Duodenal mucosa (tissue), 2 donors: ENCODE data around the gene GPR183.

Experiments used
- H3K27ac ChIP-seq: one replicate; pipeline ENCODE4 v1.7.0; 2013; ENCODE audit warnings: low read depth, low read length
- H3K27me3 ChIP-seq, 2 donors: one replicate each; pipeline ENCODE4 v1.7.0; 2013; ENCODE audit warnings: low read length in 2 of 2, control low read depth in 1 of 2; ENCODE audit not compliant: insufficient read depth in 2 of 2, control insufficient read depth in 1 of 2
- H3K36me3 ChIP-seq, 2 donors: one replicate each; pipeline ENCODE4 v1.7.0; 2013; ENCODE audit warnings: low read length in 2 of 2, control low read depth in 1 of 2; ENCODE audit not compliant: insufficient read depth in 2 of 2, control insufficient read depth in 1 of 2
- H3K4me1 ChIP-seq, 2 donors: one replicate each; pipeline ENCODE4 v1.7.0; 2013; ENCODE audit warnings: low read length in 2 of 2, control low read depth in 1 of 2; ENCODE audit not compliant: insufficient read depth in 2 of 2, control insufficient read depth in 1 of 2
- H3K4me3 ChIP-seq, 2 donors: one replicate each; pipeline ENCODE4 v1.7.0; 2013; ENCODE audit warnings: low read length in 2 of 2, low read depth in 1 of 2
- H3K9ac ChIP-seq, 2 donors: one replicate each; pipeline ENCODE4 v1.7.0; 2013; ENCODE audit warnings: low read length in 2 of 2, low read depth in 1 of 2
- H3K9me3 ChIP-seq, 2 donors: one replicate each; pipeline ENCODE4 v1.7.0; 2013; ENCODE audit warnings: low read length in 2 of 2, control low read depth in 1 of 2; ENCODE audit not compliant: control insufficient read depth in 1 of 2

The GPR183 gene

DNA sequence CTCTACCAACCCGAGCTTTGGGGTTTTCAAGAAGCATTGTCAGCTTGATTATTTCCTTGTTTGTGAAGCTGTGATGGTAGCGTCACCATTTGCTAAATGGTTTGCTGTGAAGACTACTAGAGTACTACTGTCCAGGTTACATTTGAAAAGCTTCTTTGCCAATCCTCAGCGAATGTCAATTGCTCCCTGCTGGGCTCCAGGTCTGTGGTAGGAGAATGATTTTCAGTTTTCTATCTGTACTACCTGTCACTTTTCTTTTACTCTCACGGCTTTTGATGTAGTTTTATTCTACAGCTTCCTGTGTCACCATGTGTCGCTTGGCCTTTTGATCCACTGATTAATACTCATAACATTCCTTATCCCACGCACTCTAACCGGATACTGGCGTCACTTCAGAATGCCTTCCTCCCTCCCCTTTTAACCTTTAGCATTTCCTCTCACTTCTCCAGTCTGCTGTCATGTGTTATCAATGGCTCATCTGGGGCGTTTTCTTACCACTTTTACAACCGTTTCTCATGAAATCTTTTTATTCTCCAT, 7.5 kb upstream of the GPR183 start:
- Histone ChIP-seq H3K4me3 (peak overlapping the region in 1 of 2 donors; percentile 22), H3K9me3 (no peaks in the 10 kb centered on the region), H3K9ac (no peak overlapping the region), H3K27ac (no peak overlapping the region), H3K4me1 (peaks cover 11 to 14% of the 10 kb centered on the region in 2 donors), H3K36me3 (peaks cover 2 to 10% of the 10 kb centered on the region in 2 donors), H3K27me3 (no peaks in the 10 kb centered on the region)

DNA sequence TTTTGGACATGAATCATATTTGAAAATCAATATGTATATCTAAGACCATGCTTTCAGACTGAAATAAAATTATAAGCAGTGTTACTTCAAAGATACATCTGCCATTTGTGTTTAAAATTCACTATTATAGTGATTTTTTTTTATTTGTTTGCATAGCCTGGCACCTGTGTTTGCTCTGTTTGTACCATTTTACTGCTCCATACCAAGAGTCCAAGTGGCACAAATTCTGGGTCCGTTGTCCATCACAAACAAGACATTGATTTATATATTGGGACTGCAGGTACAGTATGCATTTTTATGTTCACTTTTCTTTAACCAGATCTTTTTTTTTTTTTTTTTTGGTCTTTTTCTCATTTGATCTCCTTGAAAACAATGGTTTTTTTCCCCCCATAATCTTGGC, 6.7 kb upstream of the GPR183 start:
- Histone ChIP-seq H3K27ac (no peak overlapping the region), H3K4me3 (no peak overlapping the region), H3K9me3 (no peaks in the 10 kb centered on the region), H3K27me3 (no peaks in the 10 kb centered on the region), H3K4me1 (peaks cover 11 to 14% of the 10 kb centered on the region in 2 donors), H3K9ac (no peak overlapping the region), H3K36me3 (peaks cover 2 to 13% of the 10 kb centered on the region in 2 donors)

DNA sequence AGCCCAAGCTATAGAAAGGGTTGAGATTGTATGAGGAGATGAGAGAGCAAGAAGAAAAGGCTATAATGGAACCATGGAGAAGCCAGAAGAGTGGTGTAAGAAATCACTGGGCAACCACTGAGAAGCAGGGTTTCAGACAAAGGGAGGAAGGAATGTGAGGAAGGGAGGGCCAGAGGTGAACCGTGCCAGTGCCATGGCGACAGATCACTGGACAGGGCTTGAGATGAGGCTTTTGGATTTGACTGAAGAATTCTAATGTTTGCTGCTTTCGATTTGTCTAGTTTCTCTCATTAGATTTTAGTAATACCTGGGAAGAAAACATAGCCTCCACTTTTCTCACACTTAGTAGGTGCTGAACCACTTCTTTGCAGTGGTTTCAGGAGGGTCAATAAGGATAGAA, 6.3 kb upstream of the GPR183 start:
- H3K27me3 ChIP-seq, result no peaks in the 10 kb centered on the region
- H3K4me1 ChIP-seq, result peaks cover 11 to 14% of the 10 kb centered on the region in 2 donors
- no peaks in the 10 kb centered on the region for H3K9me3 ChIP-seq
- peak overlapping the region in 1 of 2 donors; percentile 35 for H3K9ac ChIP-seq
- no peak overlapping the region for H3K4me3 ChIP-seq
- no peak overlapping the region for H3K27ac ChIP-seq
- H3K36me3 ChIP-seq, result peaks cover 2 to 13% of the 10 kb centered on the region in 2 donors

DNA sequence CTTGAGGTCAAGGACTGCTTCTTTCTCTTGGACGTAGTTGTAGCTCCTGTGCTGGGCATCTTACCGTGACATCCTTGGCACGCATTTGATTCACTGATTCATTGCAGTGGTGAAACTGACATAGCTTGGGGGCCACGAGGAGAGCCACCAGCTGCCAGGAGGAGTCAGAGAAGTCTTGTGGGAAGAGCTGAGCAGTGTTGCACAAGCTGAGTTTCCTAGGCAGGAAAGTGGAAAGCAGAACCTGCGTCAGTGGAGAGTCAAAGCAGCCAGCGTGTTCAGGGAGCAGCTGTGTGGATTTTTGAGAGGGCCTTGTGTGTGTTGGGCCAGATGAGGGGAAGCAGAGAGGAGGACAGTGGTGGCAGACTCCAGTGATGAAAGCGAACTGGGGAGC, 5.3 kb upstream of the GPR183 start:
- H3K9ac ChIP-seq, result no peak overlapping the region
- H3K9me3 ChIP-seq, result no peaks in the 10 kb centered on the region
- peaks cover 2 to 13% of the 10 kb centered on the region in 2 donors for H3K36me3 ChIP-seq
- no peaks in the 10 kb centered on the region for H3K27me3 ChIP-seq
- H3K4me3 ChIP-seq, result no peak overlapping the region
- H3K4me1 ChIP-seq, result peaks cover 19 to 21% of the 10 kb centered on the region in 2 donors
- H3K27ac ChIP-seq, result no peak overlapping the region

DNA sequence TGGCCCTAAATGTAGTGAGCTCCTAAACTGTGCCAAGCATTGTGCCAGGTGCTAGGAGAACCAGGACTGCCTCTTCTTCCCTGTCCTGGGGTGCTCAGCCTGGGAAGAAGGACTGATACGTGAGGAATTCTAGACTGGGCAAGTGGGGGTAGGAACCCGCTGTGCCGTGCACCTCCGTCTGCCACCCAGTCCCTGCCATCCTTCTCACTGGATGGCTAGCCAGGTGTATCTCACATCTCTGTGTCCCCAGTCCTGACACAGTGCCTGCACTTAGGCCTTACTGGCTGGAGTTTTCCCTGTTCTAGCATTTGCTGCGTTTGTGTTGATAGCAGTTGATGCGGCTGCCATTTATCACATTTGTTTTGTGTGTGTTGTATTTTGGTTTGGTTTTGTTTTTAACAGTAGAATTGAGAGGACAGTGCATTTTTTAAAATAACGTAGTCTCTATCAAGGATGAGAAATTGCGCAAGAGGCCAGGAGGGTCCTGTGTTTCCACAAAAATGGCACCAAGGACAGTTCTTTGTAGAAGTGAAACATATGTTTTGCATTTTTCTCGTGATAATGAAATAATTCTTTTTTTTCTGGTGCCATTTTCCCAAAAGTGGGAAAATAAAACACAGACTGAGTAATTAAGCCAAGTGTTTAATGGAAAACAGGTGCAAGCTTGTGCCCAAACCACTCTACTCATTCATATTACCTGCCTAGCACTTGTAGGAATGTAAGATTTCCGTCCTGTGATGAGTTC, 4.7 kb upstream of the GPR183 start:
- no peak overlapping the region for H3K27ac ChIP-seq
- no peaks in the 10 kb centered on the region for H3K9me3 ChIP-seq
- peaks cover 2 to 9% of the 10 kb centered on the region in 2 donors for H3K36me3 ChIP-seq
- H3K27me3 ChIP-seq, result no peaks in the 10 kb centered on the region
- peaks cover 19 to 21% of the 10 kb centered on the region in 2 donors for H3K4me1 ChIP-seq
- no peak overlapping the region for H3K4me3 ChIP-seq
- H3K9ac ChIP-seq, result no peak overlapping the region

DNA sequence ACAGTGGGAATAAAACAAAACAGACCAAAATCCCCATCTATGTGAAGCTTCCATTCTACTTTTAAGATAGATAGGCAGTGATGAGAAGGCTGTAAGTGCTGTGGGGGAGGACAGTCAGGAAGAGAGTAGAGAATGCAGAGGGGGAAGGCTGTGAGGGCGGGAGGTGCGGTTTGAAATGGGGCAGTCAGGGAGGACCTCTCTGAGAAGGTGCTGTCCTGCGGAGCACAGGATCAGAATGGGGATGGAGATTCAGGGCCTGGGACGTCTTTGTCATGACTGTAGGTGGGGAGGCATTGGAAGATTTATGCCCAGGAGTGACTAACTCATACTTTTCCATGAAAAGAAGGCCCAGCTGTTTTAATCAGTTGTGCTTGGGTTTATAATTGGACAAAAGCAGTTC, 3.9 kb upstream of the GPR183 start:
- no peak overlapping the region for H3K4me3 ChIP-seq
- H3K9ac ChIP-seq, result no peak overlapping the region
- H3K36me3 ChIP-seq, result peaks cover 2 to 9% of the 10 kb centered on the region in 2 donors
- peaks cover 19 to 21% of the 10 kb centered on the region in 2 donors for H3K4me1 ChIP-seq
- no peaks in the 10 kb centered on the region for H3K27me3 ChIP-seq
- H3K27ac ChIP-seq, result no peak overlapping the region
- H3K9me3 ChIP-seq, result no peaks in the 10 kb centered on the region

DNA sequence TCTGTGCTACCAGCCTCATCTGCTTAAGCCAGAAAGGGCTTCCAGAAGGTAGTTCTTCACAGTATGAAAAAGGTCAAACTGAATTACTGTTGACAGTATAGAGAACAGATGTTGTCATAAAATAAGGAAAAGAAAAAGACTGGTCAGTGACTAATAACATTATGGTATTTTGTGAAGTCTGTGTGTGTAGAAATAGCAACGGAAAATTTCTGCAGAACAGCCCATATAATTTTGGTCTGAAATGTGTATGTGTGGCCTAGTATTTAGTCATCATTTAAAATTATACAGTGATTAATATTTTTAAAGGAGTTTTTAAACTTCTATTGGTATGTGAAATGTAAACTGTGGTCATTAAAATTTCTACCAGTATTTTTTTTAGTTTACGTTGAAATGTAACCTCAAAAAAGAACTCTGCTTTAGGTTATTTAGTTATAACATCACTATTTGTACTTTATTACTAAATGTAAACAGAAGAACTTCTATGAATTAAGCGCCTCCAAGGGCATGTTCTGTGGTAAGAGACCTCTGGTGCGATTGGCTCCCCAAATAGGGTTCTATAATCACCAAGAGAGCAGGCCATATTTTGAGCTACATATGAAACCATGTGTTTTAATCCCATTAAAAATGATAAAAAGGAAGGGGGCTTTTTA, 3.3 kb upstream of the GPR183 start:
- no peak overlapping the region for H3K4me3 ChIP-seq
- peak overlapping the region in 1 of 2 donors; percentile 4 for H3K9ac ChIP-seq
- no peak overlapping the region for H3K27ac ChIP-seq
- H3K27me3 ChIP-seq, result no peaks in the 10 kb centered on the region
- H3K9me3 ChIP-seq, result no peaks in the 10 kb centered on the region
- peaks cover 19 to 21% of the 10 kb centered on the region in 2 donors for H3K4me1 ChIP-seq
- peaks cover 2 to 9% of the 10 kb centered on the region in 2 donors for H3K36me3 ChIP-seq

DNA sequence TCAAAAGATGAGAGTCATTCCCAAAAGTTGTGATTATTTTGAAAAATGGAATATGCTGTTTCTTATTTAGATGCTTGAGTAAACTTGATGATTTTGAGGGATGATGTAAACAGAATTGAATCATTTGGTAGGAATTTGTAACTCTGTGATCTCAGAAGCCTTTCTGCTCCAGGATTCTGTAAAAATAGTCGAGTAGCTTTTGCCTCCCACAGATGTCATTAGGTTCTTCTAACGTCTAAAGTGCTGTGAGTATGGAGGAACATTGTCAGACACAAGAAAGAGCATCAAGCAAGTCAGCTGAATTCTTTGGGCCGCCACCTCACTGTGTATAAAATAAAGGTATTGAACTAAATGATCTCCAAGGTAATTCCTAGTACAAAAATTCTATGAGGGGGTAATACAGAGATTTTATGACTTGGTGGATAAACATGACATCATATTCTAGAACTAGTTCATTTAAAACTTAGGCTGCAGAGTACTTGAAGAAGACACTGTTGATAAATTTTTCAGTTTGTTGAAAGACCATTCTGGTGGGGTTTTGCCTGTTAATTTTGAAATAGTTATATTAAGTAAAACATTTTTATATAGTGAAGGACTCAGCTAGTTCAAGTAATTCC, 1.4 kb upstream of the GPR183 start:
- Histone ChIP-seq H3K27me3 (no peaks in the 10 kb centered on the region), H3K4me1 (peaks cover 11 to 19% of the 10 kb centered on the region in 2 donors), H3K9ac (no peak overlapping the region), H3K36me3 (peaks cover 3 to 5% of the 10 kb centered on the region in 2 donors), H3K27ac (no peak overlapping the region), H3K4me3 (no peak overlapping the region), H3K9me3 (no peaks in the 10 kb centered on the region)

DNA sequence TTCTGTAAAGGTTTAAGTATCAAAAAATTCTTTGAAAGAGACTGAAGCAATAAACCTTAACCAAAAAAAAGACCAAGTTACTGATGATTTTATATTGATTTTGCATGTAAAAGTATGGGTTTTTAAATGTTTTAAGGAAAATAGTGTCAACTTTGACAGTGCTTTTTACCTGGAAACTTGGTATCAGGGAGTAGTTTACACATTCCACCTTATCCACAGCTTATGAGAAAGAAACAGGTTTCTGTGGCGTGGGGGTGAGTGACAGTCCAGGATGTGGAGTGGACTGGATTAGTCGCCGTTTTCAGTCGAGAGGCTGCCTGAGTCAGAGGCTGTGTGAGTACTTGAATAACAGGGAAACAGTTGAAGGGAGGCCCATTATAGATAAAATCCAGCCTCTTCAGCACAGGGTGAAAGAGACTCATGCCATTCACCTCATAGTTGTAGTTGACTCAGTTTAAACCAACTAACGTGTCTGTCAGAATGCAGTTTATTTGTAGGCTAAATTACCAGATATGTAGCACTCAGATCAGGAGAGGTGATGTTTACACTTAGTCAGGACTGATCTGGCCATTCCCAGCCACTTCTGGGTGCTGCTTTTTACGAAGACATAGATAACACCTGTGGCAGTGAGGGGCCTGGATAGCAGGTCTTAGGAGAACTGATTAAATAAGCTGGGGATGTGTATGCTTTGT, 595 bp upstream of the GPR183 start:
- Histone ChIP-seq H3K4me1 (peaks cover 8 to 15% of the 10 kb centered on the region in 2 donors), H3K9ac (peak overlapping the region in 1 of 2 donors; percentile 8)

More for the DNA sequence above, 595 bp upstream of the GPR183 start:
- no peaks in the 10 kb centered on the region for H3K27me3 ChIP-seq
- H3K27ac ChIP-seq, result no peak overlapping the region
- peaks cover 5 to 6% of the 10 kb centered on the region in 2 donors for H3K36me3 ChIP-seq
- H3K9me3 ChIP-seq, result no peaks in the 10 kb centered on the region
- peak overlapping the region in 1 of 2 donors; percentile 11 for H3K4me3 ChIP-seq
